D721Med (cell line): ENCODE measurements around the gene LY9.
A peak's percentile ranks its signal among the peaks of the same experiment; 100 is the strongest.

Experiments
- DNase-seq: peaks from one replicate; pipeline ENCODE4 v3.0.0; 2011; ENCODE audit warnings: low spot score; ENCODE audit not compliant: insufficient read length
- FAIRE-seq: peaks from 2 replicates; lab custom pipeline; 2011; peaks lifted over from hg19 to GRCh38; lab: Jason Lieb, UNC
- CTCF ChIP-seq: IDR thresholded peaks from 2 replicates; pipeline ENCODE4 v1.5.1; 2012; ENCODE audit warnings: mild to moderate bottlenecking, control low read depth; ENCODE audit not compliant: insufficient read depth; ENCODE audit errors: missing control alignments

LY9 gene

GRCh38 chr1:160761046-160761445 lies 34.9 kb upstream of the LY9 start:
- no peak for TF ChIP-seq CTCF
- FAIRE-seq (no peak), DNase-seq (no peak)

GRCh38 chr1:160761886-160762285 lies 34.1 kb upstream of the LY9 start:
- FAIRE-seq (no peak), DNase-seq (no peak)
- TF ChIP-seq CTCF = no peak

GRCh38 chr1:160763993-160764392 lies 32.0 kb upstream of the LY9 start:
- no peak for TF ChIP-seq CTCF
- DNase-seq = no peak
- no peak for FAIRE-seq

GRCh38 chr1:160767395-160768294 lies 28.3 kb upstream of the LY9 start:
- no peak for DNase-seq
- no peak for FAIRE-seq
- TF ChIP-seq CTCF = no peak

- no peak for DNase-seq
- peak; percentile 33 for TF ChIP-seq CTCF
- no peak for FAIRE-seq
These were observed 27.7 kb upstream of the LY9 start for GRCh38 chr1:160768295-160768657.

GRCh38 chr1:160772331-160772730 lies 23.6 kb upstream of the LY9 start:
- FAIRE-seq (no peak), DNase-seq (no peak)

More at GRCh38 chr1:160772331-160772730, 23.6 kb upstream of the LY9 start:
- TF ChIP-seq CTCF = no peak
